ENCODE data around the gene MUC4.
"Not testable (repeated sequence)": the region's sequence is repeated elsewhere in the genome, so short reads cannot be mapped to it uniquely, and the experiment has no call there.

The MUC4 gene

DNA sequence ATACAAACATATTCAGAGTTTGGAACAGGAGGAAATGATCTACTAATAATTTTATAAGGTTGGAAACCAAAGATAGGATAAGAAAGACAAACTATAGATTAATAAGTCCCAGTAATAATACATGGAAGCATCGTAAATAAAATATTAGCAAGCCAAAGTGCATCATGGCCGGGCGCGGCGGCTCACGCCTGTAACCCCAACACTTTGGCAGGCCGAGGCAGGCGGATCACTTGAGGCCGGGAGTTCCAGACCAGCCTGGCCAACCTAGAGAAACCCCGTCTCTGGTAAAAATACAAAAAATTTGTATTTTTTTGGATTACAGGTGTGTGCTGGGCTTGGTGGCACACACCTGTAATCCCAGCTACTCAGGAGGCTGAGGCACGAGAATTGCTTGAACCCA is 14.9 kb downstream of the MUC4 start:
- no peak overlapping the region for H3K4me2 ChIP-seq (ENCODE audit: low read depth, low read length, poor library complexity, severe bottlenecking)
- H3K79me2 ChIP-seq (ENCODE audit: insufficient read depth, low read length): no peaks in the 10 kb centered on the region
- H3K27ac ChIP-seq (ENCODE audit: low read depth, low read length): no peak overlapping the region
- no peak overlapping the region for H3K4me3 ChIP-seq (ENCODE audit: insufficient read depth, low read length, poor library complexity, severe bottlenecking)
- no peak overlapping the region for H2AFZ ChIP-seq (ENCODE audit: low read depth, low read length, severe bottlenecking)
- H3K27me3 ChIP-seq (ENCODE audit: low read length): no peaks in the 10 kb centered on the region
- no peaks in the 10 kb centered on the region for H3K36me3 ChIP-seq (ENCODE audit: low read length)
- TF ChIP-seq, protein P1, sequence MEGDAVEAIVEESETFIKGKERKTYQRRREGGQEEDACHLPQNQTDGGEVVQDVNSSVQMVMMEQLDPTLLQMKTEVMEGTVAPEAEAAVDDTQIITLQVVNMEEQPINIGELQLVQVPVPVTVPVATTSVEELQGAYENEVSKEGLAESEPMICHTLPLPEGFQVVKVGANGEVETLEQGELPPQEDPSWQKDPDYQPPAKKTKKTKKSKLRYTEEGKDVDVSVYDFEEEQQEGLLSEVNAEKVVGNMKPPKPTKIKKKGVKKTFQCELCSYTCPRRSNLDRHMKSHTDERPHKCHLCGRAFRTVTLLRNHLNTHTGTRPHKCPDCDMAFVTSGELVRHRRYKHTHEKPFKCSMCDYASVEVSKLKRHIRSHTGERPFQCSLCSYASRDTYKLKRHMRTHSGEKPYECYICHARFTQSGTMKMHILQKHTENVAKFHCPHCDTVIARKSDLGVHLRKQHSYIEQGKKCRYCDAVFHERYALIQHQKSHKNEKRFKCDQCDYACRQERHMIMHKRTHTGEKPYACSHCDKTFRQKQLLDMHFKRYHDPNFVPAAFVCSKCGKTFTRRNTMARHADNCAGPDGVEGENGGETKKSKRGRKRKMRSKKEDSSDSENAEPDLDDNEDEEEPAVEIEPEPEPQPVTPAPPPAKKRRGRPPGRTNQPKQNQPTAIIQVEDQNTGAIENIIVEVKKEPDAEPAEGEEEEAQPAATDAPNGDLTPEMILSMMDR (IDR thresholded peaks at IDR 0.05; ENCODE audit: insufficient read depth, low read length, poor library complexity, severe bottlenecking): no peak
- TF ChIP-seq EZH2phosphoT487 (conservative IDR thresholded peaks at IDR 0.05; ENCODE audit: low read length): no peak
- H3K9ac ChIP-seq (ENCODE audit: low read length): no peak overlapping the region
- no peaks in the 10 kb centered on the region for H3K9me3 ChIP-seq (ENCODE audit: insufficient read depth, low read length)
- H3F3A ChIP-seq (ENCODE audit: insufficient read depth): no peaks in the 10 kb centered on the region
- H3K9me2 ChIP-seq (replicated peaks; ENCODE audit: insufficient read depth, low read length): no peaks in the 10 kb centered on the region
- no peaks in the 10 kb centered on the region for H4K20me1 ChIP-seq (ENCODE audit: low read depth, low read length)

- Histone ChIP-seq H3F3A (ENCODE audit: insufficient read depth) (no peaks in the 10 kb centered on the region), H3K9me2 (replicated peaks; ENCODE audit: insufficient read depth, low read length) (no peaks in the 10 kb centered on the region), H3K4me3 (ENCODE audit: insufficient read depth, low read length, poor library complexity, severe bottlenecking) (no peak overlapping the region), H3K4me2 (ENCODE audit: low read depth, low read length, poor library complexity, severe bottlenecking) (no peak overlapping the region), H3K9me3 (ENCODE audit: insufficient read depth, low read length) (no peaks in the 10 kb centered on the region), H3K27me3 (ENCODE audit: low read length) (no peaks in the 10 kb centered on the region), H3K79me2 (ENCODE audit: insufficient read depth, low read length) (no peaks in the 10 kb centered on the region), H2AFZ (ENCODE audit: low read depth, low read length, severe bottlenecking) (no peak overlapping the region), H3K9ac (ENCODE audit: low read length) (no peak overlapping the region), H3K27ac (ENCODE audit: low read depth, low read length) (no peak overlapping the region), H3K36me3 (ENCODE audit: low read length) (no peaks in the 10 kb centered on the region), H4K20me1 (ENCODE audit: low read depth, low read length) (no peaks in the 10 kb centered on the region)
- TF ChIP-seq, protein P1 (IDR thresholded peaks at IDR 0.05; ENCODE audit: insufficient read depth, low read length, poor library complexity, severe bottlenecking): no peak
- TF ChIP-seq EZH2phosphoT487 (conservative IDR thresholded peaks at IDR 0.05; ENCODE audit: low read length): no peak
Observed at GRCh38 chr3:195794708-195795107, 17.0 kb downstream of the MUC4 start.

GRCh38 chr3:195792621-195793020 is 19.1 kb downstream of the MUC4 start:
- not testable (repeated sequence) for H3K79me2 ChIP-seq (ENCODE audit: insufficient read depth, low read length); H3K4me2 ChIP-seq (ENCODE audit: low read depth, low read length, poor library complexity, severe bottlenecking); H2AFZ ChIP-seq (ENCODE audit: low read depth, low read length, severe bottlenecking); H3K36me3 ChIP-seq (ENCODE audit: low read length); H3K27ac ChIP-seq (ENCODE audit: low read depth, low read length); H3K4me3 ChIP-seq (ENCODE audit: insufficient read depth, low read length, poor library complexity, severe bottlenecking); H3K27me3 ChIP-seq (ENCODE audit: low read length); H4K20me1 ChIP-seq (ENCODE audit: low read depth, low read length); H3K9me2 ChIP-seq (replicated peaks; ENCODE audit: insufficient read depth, low read length); H3K9me3 ChIP-seq (ENCODE audit: insufficient read depth, low read length); H3K9ac ChIP-seq (ENCODE audit: low read length); H3F3A ChIP-seq (ENCODE audit: insufficient read depth)

- no peak overlapping the region for H3K4me3 ChIP-seq (ENCODE audit: insufficient read depth, low read length, poor library complexity, severe bottlenecking)
- H3K36me3 ChIP-seq (ENCODE audit: low read length): no peaks in the 10 kb centered on the region
- no peak overlapping the region for H2AFZ ChIP-seq (ENCODE audit: low read depth, low read length, severe bottlenecking)
- H3K9me2 ChIP-seq (replicated peaks; ENCODE audit: insufficient read depth, low read length): no peaks in the 10 kb centered on the region
- no peaks in the 10 kb centered on the region for H3K9me3 ChIP-seq (ENCODE audit: insufficient read depth, low read length)
- no peak overlapping the region for H3K9ac ChIP-seq (ENCODE audit: low read length)
- no peaks in the 10 kb centered on the region for H4K20me1 ChIP-seq (ENCODE audit: low read depth, low read length)
- H3F3A ChIP-seq (ENCODE audit: insufficient read depth): no peaks in the 10 kb centered on the region
- TF ChIP-seq, protein P1 (IDR thresholded peaks at IDR 0.05; ENCODE audit: insufficient read depth, low read length, poor library complexity, severe bottlenecking): no peak
- TF ChIP-seq EZH2phosphoT487 (conservative IDR thresholded peaks at IDR 0.05; ENCODE audit: low read length): no peak
- H3K27me3 ChIP-seq (ENCODE audit: low read length): no peaks in the 10 kb centered on the region
- no peak overlapping the region for H3K4me2 ChIP-seq (ENCODE audit: low read depth, low read length, poor library complexity, severe bottlenecking)
- no peak overlapping the region for H3K27ac ChIP-seq (ENCODE audit: low read depth, low read length)
- H3K79me2 ChIP-seq (ENCODE audit: insufficient read depth, low read length): no peaks in the 10 kb centered on the region
Observed at GRCh38 chr3:195790901-195791300, 20.8 kb downstream of the MUC4 start.

Measured in SU-DHL-6 (cell line).